HL-60/S4 (cell line): ENCODE results near the gene RIPK3.
"Not testable (repeated sequence)": the region's sequence is repeated elsewhere in the genome, so short reads cannot be mapped to it uniquely, and the experiment has no call there.

ENCODE experiments used
- in situ Hi-C: fragments of 300-500 bp; cut with MboI; formaldehyde crosslinking; loops from 2 replicates; pipeline ENCODE4 v1.14.3; 2022; ENCODE audit warnings: low sequenced_read_pairs

The RIPK3 gene

GRCh38 chr14:24348186-24348585, 8.4 kb upstream of the RIPK3 start:
- in situ Hi-C loops: no loop called here

DNA sequence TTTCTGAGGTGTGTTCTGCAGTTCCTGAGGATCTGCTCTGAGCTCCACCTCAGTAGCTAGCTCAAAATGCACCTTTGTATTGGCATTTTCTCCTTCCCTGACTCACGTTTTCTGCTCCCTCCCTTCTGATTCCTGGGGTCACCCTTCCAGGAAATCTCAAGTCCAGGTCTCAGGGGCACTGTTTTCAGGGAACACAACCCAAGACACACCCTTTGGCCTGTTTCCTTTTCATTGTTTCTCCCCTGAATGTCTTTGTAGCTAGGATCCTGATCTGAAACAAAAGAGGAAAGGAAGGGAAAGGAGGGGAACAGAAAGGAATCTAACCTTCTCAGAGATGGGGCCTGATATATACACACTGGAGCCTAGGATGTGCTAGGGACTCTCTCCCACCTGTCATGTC, 7.3 kb upstream of the RIPK3 start:
- in situ Hi-C loops: no loop called here

DNA sequence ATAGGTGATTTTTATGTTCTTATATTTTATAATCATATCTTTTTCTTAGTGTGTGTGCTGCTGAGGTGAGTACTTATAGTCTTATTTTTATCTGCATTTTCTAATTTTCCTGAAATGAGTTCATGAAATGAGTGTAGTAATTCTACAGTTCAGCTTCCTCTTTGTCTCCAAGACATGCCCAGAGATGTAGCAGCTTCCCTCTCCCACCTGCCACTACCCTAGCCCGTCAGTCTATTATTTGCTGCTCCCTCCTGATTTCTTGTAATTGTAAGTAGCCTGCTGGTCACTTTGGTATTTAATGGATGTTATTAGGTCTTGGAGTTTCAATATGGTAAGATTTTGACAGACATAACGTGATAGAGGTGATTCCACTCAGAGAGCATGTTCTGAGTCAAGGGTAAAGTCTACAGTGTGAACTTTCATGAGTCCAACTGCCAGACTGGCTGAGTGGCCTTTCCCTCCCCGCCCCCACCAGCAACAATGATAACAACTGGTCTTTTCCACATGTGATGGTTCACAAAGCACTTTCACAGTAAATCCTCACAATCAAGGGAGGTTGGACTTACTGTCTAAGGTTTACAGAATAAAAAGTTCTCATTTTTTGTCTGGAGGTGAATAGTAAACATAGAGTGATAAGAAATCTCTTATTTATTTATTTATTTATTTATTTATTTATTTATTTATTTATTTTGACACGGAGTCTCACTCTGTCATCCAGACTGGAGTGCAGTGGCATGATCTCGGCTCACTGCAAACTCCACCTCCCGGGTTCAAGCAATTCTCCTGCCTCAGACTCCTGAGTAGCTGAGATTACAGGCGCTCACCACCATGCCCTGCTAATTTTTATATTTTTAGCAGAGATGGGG, 4.2 kb upstream of the RIPK3 start:
- in situ Hi-C loops: no loop called here

DNA sequence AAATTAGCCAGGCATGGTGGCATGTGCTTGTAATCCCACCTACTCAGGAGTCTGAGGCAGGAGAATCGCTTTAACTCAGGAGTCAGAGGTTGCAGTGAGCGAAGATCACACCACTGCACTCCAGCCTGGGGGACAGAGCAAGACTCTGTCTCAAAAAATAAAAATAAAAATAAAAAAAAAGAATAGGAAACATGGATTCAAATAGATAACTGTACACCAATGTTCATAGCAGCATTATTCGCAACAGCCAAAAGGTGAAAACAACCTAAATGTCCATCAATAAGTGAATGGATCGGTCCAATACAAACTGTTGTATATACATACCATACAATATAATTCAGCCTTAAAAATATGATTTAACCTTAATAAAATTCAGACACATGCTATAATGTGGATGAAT, 3.1 kb upstream of the RIPK3 start:
- in situ Hi-C loops: no loop called here

GRCh38 chr14:24340606-24341005, 815 bp upstream of the RIPK3 start:
- in situ Hi-C loops: no loop called here

DNA sequence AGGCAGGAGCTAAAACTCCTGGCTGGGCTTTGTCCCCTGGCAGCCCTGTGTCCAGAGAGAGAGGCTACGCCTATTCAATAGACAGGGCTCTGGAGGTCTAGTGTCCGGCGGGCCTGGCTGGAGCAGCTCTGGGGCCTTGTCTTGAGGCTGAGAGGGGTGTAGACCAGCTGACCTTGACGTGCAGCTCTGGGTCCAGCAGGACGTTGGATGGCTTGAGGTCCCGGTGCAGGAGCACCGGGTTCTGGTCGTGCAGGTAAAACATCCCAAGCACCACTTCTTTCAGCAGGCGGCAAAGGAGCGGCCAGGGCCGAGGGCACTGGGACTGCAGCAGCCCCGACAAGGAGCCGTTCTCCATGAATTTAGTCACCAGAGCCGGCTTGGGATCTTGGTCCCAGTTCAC, 948 bp downstream of the RIPK3 start:
- in situ Hi-C loops: no loop called here

GRCh38 chr14:24337824-24338175, 2.0 kb downstream of the RIPK3 start:
- in situ Hi-C loops: no loop called here

DNA sequence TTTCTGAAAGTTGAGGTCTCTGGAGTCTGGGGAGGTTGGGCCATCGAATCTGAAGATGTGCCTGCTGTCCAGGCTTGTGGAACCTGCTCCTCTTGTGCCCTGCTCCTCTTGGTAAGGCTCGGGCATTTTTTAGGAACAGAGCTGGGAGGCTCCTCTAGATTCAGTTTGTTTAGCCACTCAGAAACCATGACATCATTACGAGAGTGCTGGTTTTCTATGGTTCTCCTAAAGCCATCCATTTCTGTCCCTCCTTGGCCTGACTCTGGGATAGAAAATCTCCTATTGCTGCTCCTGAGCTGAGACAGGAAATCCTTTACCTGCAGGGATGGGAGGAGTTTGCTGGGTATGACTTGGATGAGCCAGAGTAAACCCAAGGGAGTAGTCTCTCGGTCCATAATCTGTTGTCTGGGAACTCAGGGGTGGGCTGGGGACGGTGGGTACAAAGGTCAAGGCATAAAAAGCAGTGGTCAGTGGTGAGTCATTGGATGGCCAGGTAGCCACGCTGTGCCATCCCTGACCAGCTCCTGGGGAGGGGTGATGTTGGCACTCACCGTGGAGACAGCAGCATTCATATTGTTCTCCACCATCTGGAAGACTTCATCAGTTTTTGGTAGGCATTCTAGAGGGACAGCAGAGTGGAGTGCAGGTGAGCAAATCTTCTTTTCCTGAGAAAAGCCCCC, 2.5 kb downstream of the RIPK3 start:
- in situ Hi-C loops: no loop called here

GRCh38 chr14:24335461-24336171, 4.2 kb downstream of the RIPK3 start:
- in situ Hi-C loops: no loop called here

- in situ Hi-C loops: loop anchor here (5.0 kb wide), 1 partner anchor 103 kb away; no protein-coding TSS in a partner anchor
Observed at GRCh38 chr14:24334431-24335291, 5.1 kb downstream of the RIPK3 start, which contains the start of gene ADCY4. Gene ADCY4, minus strand, starts transcription at chr14:24335071. Its CDS starts 419 bp downstream, at chr14:24334652.

DNA sequence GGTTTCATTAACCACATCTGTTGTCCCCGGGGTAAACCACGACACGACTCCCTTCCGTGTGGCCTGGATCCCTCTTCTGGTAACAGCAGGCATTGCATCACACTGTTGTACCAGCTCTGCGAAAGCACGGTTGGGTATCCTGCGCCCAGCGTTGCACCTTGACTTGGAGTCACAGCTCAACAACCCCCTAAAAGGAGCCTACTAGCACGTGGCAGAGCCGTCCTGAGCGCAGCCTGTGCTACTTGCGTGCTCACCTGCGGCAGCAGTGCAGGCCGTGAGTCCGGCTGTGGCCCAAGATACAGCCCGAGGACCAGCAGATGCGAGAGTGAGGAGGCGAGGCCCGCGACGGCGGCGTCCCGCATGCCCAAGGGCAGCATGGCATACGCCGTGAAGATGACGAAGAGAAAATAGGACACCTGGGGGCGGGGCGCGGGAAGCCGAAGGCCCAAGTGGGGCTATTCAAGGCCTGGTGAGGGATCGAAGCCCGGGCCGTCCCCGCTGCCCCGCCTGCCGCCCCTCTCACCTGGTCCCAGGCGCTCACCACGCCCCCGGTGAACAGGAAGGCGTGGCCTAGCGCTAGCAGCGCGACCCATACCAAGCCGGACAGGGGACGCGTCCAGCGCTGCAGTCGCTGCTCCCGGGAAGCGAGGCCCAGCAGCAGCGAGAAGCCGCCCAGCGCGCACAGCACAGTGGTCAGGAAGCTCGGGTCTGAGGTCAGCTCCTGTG, 7.4 kb downstream of the RIPK3 start:
- in situ Hi-C loops: loop anchor here (5.0 kb wide), 1 partner anchor 105 kb away; no protein-coding TSS in a partner anchor

DNA sequence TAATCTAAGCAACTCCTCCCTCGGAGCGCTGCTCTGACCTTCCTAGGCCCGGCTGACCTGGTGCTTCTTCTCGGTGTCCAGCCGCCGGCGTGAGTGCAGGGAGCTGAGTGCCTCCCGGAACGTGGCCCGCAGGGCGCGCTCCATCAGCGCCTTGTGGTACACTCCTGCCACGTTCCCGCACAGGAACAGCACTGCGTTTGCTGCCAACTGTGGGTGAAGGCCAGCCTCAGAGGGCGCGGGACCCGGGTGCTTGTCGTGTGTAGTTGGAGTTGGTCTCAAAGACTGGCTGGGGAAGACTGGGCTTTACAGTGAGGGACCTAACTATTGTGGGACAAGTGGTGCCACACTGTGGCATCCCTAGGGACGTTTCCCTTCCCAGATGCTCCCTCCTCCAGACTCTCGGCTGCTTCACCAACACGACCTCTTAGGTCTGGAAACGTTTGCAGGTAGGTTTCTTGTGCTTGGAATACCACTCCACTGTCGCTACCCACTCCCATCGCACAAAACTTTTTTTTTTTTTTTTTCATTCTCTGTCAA, 8.0 kb downstream of the RIPK3 start:
- in situ Hi-C loops: loop anchor here (5.0 kb wide), 1 partner anchor 106 kb away; no protein-coding TSS in a partner anchor

DNA sequence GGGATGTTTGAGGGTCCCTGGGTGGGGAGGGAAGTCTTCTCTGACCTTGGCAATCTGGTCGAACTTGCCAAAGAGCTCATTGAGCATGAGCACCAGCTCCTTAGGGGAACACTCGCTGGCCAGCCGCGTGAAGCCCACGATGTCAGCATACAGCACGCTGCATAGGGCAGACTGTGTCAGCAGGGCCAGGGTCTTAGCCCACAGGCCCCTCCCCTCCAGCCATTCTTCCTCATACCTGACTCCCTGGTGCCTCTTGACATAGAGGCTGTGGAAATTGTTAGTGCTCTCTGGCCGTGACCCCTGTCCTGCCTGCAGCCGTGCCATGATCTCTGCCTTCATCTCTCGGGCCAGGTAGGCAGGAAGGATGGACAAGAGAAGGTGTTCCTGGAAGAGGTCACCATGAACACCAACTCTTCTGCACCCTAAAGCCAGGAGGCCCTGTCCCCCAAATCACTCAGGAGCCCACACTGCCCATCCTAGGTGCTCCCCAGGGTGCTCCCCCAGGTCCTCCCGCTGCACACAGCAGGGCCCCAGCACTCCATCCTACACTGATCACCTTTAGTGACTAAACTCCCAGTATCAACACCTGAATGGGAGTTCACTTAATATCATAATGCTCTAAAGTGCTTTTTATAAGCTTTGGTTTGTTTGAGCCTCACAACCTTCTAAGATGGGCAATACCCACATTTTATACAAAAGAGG, 8.7 kb downstream of the RIPK3 start:
- in situ Hi-C loops: loop anchor here (5.0 kb wide), 1 partner anchor 106 kb away; no protein-coding TSS in a partner anchor

DNA sequence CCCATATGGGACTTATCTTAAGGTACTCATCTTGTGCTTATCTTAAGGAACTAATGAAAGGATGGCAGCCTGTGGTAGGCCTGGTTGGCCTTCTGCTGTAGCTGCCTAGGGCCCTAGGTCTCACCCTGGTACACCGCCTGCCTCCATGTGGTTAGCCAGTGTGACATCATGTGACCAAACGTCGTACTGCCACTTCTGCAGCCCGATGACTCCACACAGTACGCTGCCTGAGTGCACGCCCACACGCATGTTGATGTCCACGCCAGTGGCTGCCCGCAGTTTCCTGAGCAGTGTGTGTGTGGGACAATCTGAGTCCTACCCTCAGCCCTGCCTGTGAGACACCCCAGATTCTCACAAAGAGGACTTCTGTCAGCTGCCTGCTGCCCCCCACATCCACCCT, 10.1 kb downstream of the RIPK3 start:
- in situ Hi-C loops: loop anchor here (5.0 kb wide), 1 partner anchor 108 kb away; no protein-coding TSS in a partner anchor

GRCh38 chr14:24329073-24329663, 10.6 kb downstream of the RIPK3 start:
- in situ Hi-C loops: no loop called here

GRCh38 chr14:24327914-24328313, 11.9 kb downstream of the RIPK3 start:
- in situ Hi-C loops: not testable (repeated sequence)

DNA sequence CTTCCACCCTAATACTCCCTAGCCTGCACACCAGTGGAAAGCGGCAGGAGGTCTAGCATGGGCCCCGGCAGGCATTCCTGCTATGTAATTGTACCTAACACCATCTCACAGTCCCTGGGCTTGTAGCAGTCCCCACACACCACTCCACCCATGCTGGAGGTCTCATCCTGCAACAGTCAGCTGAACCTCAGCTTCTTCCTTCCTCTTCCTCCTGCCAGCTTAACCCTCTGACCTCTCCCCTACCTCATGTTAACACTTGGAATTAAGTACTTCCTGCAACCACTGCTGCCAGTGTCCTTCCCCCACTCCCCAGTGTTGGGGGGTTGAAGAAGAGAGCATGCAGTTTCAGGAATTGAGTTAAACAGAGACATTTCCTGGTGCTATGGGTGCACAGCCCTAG, 12.5 kb downstream of the RIPK3 start:
- in situ Hi-C loops: no loop called here

DNA sequence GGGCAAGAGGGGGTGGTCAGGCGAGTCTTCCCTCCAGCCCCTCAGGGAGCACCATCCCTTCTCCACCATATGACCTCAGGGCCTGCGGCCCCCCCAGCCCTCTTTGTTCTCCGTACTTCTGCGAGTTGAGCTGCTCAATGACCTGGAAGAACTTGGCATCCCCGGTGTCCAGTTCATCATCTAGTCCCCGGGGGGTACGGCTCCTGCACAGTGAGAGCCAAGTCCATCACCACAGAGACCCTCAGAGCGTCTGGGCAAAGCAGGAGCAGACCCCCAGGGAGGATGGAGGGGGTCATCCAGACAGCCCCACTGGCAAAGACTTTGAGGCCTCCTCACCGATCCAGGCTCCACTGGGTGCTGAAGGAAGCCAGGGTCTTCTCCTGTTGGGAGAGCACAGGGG, 13.8 kb downstream of the RIPK3 start:
- in situ Hi-C loops: no loop called here
